NCI-H345 (cell line): ENCODE results near the gene SEMA4C.
"Not testable (repeated sequence)": the region's sequence is repeated elsewhere in the genome, so short reads cannot be mapped to it uniquely, and the experiment has no call there.

ENCODE experiments used
- DNase-seq: peaks from one replicate; lab custom pipeline; 2025; lab: John Stamatoyannopoulos, UW

Gene SEMA4C

DNA sequence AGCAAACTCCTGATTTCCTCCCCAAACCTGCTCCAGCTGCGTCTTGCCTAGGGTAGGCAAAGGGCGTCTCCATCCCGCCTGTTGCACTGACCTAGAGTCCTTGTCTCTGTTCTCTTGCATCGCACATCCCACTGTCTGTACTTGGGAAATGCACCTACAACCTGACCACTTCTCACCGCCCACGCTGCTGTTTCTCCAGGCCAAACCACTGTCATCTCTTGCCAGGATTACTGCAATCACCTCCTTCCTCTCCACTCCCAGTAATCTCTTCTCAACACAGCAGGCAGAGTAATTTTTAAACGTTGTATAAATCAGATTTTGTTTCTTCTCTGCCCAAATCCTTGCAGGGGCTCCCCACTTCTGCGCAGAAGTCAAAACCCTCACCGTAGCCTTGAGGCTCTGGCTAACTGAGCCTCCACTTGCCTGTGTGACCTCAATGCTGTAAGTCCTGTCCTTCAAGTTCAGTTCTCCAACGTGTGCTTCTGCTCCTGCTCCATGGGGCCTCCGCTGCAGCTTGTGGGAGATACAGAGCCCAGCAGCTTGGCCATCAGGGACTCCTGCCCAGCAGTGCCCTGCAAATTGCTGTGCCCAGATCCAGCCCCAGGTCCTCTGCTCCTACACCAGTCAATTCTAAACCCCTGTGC lies 27.7 kb upstream of the SEMA4C start:
- DNase-seq, result no peak

DNA sequence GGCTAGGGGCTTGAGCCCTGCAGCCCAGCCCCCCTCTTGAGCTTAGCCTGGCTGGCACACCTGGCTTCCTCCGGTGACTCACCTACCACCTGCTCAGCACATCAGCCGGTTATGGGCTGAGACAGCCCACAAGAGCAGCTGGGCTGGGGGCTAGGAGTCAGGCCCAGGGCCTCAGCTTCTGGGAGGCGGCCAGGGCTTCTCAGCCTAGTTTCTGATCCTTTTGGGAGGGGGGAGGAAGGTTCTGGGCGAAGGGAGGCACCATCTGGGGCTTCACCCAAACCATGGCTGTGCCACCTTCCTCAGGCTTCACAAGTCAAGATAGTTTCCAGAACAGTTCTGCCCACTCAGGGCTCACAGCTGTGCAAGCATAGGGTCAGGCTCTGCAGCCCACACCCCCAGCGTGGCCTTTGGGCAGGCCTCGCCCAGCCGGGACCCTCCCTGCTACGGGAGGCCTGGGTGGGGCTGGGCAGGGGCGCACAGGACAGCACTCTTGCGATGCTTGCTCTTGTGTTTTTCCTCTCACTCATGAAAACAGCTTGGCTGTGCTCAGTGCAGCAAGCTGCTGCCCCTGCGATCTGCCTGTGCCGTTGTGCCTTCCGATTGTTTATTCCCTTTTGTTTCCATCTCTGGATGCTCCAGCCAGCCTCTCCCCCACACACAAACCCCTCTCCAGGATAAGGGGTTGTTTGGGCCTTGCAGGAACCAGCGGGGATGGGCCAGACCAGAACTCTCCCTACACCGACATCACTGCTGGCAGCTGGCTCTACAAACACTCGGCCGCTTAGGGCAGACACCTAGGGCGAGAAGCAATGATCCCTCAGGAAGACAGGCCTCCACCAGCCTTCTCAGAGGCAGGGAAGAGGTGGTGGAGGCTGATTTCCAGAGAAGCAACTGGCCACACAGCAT lies 26.1 kb upstream of the SEMA4C start:
- peak; percentile 81 for DNase-seq

DNA sequence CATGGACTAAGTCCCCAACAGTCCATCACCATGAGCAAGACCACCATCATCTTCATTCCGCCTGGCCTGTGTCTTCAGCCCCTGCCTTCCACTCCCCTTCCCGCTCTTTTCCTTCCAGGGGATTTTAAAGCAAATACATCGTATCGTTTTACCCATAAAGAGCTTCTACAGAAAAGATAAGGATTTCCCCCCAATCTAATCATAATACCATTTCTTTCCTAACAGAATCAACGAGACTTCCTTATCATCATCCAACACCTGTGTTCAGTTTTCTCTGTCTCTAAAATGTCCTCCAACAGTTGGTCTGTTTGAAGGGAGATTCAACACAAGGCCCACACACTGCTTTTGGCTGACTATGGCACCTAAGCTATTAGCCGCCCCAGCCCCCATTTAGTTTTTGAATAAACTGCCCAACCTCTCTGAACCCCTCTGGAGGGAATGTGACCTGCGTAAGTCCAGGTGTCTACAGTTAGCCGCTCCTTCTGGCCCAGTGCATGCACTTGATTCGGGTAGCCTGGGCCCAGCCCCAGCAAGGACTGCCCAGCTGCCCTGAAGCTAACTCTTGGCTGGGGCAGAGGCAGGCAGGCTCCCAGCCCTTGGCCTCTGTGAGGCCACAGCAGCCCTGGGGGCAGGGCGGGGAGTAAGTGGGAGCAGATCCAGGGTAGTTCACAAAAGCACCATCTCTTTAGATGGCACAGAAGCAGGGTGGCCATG lies 25.3 kb upstream of the SEMA4C start:
- DNase-seq, result no peak

DNA sequence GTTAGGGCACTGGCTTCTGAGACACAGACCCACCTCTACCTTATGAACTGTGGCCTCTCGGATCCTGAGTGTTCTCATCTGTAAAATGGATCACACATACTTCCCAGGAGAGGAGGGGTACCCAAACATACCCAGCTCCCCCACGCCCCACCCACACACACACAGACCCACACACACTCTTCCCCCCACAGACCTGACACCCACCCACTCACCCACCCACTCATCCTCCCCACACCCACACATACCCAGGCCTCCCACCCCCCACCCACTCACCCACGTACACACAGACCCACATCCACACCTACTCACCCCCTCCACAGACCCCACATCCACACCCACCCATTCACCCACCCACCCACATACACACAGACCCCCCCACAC lies 24.3 kb upstream of the SEMA4C start:
- DNase-seq, result no peak

DNA sequence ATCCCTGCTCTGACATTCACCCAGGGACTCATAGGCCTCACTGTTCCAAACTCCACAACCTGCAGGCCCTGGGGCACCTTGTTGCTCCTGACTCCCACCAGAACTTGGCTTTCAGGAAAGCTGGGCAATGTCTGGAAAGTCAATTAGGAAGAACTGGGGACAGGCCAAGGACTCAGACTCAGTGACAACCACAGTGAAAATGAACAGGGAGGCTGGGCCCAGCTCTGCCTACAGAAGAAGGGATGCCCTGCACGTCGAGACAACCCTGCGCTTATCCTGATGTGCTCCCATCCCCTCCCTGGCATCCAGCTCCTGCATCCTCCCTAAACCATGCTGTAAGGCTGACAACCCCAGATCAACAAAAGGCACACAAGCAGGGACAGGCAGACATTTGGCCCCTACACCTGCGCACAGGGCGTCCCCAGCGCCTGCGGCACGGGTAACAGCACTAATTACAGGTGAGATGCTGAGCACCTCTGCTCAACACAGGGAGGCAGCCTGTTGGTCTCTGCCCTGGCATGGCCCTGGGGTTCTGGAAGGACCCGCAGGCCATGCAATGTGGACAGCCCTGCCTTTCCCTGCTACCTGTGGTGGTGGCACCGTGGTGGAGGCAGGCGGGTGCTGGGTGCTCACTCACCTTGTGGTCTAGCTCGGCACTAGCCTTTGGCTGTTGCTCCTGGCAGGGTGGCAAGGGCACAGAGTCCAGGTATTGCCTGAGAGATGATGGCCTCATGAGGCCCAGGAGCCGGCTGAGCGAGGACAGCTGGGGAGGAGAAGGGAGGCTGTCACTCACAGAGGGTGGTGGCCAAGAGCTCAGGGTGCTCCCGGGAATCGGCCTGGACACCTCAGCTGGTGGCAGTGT lies 23.6 kb upstream of the SEMA4C start:
- DNase-seq, result no peak

DNA sequence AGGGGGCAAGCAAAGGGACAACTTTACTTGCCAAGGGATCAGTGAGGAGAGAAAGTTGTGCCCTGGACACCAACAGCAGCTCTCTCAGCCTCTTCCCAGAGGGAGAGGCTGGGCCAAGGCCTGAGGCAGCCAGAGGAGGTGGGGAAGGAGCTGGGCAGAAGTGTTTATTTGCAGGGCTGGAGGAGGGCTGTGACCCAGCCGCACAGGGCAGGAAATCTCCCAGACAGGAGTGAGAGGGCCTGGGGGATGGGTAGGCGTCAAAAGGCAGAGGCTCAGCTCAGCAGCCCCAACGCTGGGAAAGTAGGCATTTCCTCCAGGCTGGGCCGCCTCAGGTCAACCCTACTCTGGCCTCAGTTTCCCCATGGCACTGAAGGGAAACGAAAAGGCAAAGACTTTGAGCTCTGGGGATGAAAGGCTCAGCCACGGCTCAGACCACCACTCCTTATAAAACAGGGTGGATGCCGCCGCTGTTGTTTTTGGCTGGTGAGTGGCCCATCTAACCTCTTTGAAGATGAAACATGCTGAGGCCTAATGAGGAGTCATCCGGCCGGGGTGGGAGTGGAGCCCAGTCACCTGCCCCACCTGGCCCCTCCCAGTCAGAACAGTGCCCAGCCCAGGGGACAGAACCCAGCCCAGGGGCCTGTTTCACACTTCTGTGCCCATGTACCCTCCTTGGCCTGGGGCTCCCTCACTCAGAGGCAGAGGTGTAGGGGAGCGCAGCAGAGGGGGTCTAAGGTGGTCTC lies 21.9 kb upstream of the SEMA4C start:
- no peak for DNase-seq

DNA sequence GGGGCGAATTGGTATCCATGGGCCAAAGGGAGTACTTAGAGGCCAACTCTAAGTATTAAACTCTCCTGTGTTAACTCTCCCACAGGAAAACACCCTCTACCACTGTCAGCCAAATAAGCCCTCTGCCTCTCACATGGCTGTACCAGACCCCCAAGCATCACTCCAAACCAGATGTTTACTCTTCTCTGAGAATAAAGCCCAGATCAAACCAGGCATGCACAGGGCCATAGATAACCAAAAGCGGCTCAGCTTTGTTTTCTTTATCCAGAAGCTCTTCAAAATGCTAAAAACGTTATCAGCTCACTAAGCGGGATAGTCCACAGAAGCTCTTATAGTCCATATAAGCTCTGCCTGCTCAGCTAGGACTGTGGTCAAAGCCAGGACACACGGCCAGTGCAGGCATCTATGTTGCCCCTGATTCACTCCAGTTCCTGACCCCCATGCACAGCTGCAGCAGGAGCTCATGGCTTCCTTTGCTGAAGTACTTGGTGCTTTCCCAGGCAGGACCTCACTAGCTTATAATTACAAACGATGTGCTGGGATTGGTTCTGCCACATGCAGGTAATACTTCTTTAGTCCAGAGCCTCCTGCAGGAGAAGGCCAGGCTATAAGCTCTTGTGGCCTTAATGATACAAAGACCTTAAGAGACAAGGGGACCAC lies 21.0 kb upstream of the SEMA4C start:
- DNase-seq, result no peak

DNA sequence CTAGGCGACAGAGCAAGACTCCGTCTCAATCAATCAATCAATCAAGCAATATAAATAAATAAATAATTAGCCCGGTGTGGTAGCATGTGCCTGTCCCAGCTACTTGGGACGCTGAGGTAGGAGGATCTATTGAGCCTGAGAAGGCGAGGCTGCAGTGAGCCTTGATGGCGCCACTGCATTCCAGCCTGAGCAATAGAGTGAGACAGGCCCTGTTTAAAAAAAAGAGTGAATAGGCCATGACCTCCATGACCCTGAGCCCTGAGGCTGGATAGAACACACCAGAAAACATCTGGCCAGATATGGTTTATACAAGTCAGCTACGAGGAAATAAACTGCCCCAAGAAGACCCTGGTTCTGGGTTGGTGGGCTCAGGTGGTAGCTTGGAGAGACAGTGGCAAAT lies 20.4 kb upstream of the SEMA4C start:
- no peak for DNase-seq

DNA sequence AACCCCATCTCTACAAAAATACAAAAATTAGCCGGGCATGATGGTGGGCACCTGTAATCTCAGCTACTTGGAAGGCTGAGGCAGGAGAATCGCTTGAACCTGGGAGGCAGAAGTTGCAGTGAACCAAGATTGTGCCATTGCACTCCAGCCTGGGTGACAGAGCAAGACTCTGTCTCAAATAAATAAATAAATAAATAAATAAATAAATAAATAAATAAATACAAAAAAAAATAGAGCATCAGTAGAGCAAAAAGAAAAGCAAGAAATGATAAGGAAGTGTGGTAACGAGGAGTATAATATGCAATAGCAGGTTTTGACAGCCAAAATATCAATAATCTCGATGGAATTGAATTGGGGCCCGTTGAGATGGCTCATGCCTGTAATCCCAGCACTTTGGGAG lies 19.6 kb upstream of the SEMA4C start:
- DNase-seq, result not testable (repeated sequence)

DNA sequence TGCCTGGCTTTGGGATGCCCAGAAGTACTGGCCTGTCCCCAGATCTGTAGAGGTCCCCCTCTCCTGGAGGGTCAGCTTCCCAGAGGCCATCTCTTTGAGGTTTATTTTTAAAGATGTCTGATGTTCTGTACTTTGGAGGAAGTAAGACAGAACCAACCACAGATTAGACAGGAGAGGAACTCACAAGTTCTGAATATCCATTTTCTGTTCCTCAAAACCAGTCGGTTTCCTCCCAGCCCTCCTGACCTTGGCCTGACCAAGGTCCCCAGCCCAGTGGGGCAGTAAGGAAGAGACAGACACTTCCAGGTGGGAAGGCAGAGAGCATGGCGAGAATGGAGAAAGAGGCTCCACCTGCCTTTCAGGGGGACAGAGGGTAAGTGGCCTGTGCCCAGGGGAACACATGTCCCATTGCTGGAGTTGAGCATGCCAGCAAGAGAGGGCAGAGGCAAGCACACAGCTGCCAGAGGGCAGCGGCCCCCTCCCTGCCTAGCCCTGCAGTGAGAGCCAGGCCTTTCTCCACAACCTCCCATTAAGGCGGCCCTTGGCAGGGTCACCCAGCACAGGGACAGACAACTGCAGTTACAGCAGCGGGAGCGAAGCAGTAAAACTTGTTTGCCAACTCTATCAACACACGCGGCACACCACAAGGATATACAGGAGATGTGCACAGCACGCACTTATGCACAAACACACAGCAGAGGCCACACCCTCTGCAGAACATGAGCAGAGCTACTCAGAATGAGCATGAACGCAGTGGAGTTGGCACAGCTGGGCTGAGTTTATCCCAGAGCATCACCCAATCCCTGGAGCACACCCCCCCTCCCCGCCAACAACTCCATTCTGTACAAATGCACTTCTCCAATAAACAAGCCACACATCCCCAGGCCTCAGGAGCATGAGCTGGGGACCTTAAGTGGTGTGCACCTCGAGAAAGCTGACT lies 18.5 kb upstream of the SEMA4C start:
- peak; percentile 28 for DNase-seq

DNA sequence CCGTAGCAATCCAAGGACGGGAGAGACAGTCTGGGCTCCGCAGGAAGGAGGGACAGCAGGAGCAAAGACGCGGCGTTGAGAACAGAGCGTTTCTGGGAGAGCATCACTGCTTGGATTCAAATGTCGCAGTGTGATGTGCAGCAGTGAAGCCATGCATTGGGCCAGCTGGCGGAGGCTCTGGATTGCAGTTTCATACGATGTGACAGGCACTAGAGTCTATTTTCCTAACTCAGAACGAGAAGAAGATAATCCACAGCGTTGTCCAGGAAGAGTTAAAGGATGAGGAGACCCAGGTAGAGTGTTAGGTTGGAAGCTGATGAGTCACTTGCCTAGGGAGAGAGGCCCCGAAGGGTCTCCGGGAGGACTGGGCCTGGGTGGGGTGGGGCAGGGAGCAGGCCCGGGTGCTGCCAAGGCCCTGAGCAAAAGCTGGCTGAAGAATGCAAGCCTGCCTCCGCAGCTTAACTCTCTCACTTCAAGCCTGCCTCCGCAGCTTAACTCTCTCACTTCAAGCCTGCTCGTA lies 17.7 kb upstream of the SEMA4C start:
- DNase-seq, result no peak

DNA sequence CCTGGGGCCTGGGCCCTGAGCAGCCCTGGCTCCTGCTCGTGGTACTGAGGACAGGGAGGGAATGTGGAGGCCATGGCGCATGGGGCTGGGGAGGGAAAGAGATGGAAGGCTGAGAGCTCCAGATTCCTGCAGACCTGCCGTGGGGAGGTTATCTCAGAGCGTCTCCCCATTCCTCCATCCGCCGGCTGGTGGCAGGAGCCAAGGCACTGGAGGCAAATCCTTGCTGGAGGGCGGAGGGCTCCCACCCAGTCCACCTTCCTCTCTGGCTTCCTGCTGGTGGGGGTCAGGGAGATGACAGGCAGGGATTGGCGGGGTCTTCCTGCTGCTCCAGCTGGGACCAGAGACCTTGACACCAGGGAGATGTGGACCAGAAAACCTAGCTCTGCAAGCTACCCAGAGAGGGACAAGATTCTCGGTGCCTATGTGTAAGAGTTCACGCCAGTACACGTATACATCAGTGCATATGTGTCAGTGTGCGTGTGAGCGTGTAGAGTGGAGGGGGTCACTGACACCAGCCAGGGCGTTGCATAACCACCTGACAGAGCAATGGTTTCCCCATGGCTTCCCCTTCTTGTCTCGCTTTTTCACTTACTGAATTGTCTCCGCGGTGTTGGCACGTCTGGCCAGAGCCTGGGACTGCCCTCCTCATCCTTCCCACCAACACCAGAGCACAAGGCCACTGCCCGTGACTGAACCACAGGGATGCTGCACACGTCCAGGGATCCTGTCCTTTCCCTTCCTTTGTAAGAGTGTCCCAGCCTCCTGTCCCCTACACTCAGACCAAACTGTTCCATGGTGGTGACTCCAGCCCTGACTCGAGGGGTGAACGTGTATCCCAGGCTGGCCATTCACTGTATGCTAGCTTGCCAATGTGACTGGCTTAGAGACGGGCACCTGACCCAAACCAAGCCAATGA lies 15.8 kb upstream of the SEMA4C start:
- no peak for DNase-seq

DNA sequence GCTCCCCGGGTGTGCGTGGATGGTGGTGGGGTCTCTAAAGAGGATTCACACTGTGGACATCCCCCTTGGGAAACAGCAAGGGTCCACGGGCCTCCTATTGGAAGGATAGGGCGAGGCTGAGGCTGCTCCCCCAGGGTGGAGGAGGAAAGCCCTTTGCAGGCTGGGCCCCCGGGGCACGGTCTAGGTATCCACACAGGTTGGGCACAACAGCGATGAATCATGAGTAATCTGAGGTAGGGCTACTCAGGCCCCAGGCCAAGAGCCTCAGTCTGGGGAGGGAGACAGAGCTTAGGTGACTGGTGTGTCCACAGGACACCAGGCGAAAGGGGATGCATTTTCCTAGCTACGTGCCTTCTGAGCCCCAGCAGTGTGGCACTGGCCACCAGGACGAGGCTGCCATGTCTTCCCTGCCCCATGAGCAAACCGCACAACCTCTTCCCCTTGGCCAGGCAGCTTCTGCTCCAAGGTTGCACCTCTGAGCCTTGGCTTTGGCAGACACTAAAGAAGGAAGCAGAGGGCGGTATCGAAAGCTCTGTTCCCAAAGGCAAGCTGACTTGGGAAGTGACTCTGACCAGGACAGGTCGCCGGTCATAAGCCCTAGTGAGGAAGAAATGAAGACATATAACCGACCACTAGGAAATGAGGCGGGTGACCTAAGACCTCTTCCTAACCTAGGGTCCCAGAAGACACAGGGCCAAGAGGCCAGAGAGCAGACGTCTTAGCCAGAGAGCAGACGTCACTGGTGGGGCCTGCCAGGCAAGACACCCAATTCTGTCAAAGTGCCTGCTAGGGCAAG lies 14.6 kb upstream of the SEMA4C start:
- no peak for DNase-seq

DNA sequence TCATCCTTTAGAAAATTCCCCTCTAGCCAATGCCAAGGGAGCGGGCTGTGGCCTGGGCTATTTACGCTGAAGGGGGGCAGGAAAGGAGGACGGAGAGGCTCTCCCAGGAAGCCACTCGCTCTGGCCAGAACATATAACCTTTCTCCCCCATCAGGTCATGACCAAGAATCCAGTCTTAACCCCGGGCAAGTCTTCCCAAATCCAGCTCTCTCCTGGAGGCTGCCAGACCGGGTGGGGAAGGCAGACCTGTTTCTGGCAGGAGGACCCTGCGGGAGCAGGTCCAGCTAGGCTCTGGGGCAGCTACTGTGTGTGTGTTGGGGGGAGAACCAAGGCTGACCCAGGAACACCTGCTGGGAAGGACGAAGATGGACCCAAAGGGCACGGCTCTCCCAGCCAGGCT lies 13.4 kb upstream of the SEMA4C start:
- no peak for DNase-seq

DNA sequence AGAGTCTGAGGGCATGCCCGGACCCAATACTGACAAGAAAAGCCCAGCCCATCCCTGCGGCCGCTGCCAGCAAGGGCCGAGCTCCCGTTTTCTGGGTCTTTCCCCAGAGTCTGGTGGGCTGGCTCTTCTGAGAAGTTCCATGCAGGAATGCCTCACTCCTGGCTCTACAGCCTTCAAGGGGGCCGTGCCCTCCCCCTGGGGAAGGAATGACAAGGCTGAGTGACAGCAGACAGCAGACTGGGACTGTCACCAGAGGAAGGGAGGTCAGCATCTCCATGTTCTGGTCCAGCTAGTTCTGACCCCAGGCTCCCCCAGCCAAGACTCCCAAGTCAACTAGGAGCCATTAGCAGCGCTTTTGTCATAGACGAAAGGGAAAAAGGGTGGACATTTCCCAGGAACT lies 13.0 kb upstream of the SEMA4C start:
- no peak for DNase-seq

DNA sequence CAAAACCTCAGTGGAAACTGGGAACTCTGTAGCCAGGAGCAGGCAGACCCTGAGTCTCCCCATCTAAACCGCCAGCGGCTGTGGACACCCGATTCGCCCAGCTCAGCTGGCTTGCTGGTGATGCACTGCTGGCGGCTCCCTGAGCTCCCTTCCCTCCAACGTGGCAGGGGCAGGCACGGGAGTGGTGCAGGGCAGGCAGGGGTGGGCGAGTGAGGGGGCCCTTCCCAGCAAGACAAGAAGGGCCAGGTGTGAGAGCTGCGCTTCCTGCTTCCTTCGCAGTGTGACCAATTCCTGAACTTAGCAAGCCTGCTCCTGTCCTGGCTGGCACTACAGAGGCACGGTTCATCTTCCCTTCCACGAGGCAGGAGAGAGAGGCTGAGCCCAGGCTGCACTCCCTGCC lies 12.3 kb upstream of the SEMA4C start:
- no peak for DNase-seq
